H1 (cell line): Measurements from ENCODE around the gene DIP2C.

ENCODE experiments used
- POLR2A ChIP-seq, 2 experiments: IDR thresholded peaks; 1 replicate in 1 of 2; 2 replicates in 1 of 2; pipeline ENCODE4 v1.6.1; 2011; ENCODE audit warnings: low read depth in 2 of 2, low read length in 2 of 2, mild to moderate bottlenecking in 2 of 2; ENCODE audit errors: control extremely low read depth in 1 of 2
- RAD21 ChIP-seq, 2 experiments: IDR thresholded peaks in 1 of 2; conservative IDR thresholded peaks in 1 of 2; 2 replicates each; pipeline ENCODE4 v1.6.1; 2011; ENCODE audit warnings: low read depth in 2 of 2, low read length in 2 of 2, improper control_type of control experiment in 1 of 2, inconsistent platforms in 1 of 2, mild to moderate bottlenecking in 1 of 2, moderate library complexity in 1 of 2
- TF ChIP-seq, protein P1 (sequence below): IDR thresholded peaks from 2 replicates; pipeline ENCODE4 v1.6.1; 2011; ENCODE audit warnings: low read length, improper control_type of control experiment
- TF ChIP-seq, protein P2 (sequence below), 3 experiments: IDR thresholded peaks; 1 replicate in 2 of 3; 2 replicates in 1 of 3; pipeline versions ENCODE4 v1.5.1 to v1.6.1; 2011; ENCODE audit warnings: low read length in 3 of 3, mild to moderate bottlenecking in 3 of 3, inconsistent platforms in 2 of 3, low read depth in 1 of 3, moderate library complexity in 1 of 3; ENCODE audit not compliant: insufficient read depth in 1 of 3; ENCODE audit errors: control extremely low read depth in 1 of 3
- TF ChIP-seq, protein P3 (sequence below): IDR thresholded peaks from 2 replicates; pipeline ENCODE4 v1.6.1; 2011; ENCODE audit warnings: low read depth, mild to moderate bottlenecking, low read length; ENCODE audit not compliant: insufficient read depth

DNA sequence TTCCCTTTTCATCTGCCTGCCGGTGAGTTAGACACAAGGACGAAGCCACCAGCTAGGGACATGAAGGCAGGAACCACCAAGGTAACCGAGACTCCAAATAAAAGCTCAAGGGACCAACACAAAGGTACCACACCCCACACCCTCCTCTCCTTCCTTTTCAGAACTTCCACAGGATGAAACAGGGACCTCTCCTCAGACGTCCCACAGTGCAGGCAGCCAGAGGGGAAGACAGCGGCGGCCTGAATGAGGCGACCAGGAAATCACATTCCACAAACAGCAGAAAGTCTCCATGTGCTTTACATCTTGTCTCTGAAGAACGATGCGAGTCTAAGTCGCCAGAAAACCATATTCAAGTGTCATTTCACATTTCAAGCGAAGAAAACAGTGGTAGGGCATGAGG is 97.8 kb downstream of the DIP2C start:
- TF ChIP-seq, protein P1, sequence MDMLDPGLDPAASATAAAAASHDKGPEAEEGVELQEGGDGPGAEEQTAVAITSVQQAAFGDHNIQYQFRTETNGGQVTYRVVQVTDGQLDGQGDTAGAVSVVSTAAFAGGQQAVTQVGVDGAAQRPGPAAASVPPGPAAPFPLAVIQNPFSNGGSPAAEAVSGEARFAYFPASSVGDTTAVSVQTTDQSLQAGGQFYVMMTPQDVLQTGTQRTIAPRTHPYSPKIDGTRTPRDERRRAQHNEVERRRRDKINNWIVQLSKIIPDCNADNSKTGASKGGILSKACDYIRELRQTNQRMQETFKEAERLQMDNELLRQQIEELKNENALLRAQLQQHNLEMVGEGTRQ: no peak
- TF ChIP-seq, protein P2, sequence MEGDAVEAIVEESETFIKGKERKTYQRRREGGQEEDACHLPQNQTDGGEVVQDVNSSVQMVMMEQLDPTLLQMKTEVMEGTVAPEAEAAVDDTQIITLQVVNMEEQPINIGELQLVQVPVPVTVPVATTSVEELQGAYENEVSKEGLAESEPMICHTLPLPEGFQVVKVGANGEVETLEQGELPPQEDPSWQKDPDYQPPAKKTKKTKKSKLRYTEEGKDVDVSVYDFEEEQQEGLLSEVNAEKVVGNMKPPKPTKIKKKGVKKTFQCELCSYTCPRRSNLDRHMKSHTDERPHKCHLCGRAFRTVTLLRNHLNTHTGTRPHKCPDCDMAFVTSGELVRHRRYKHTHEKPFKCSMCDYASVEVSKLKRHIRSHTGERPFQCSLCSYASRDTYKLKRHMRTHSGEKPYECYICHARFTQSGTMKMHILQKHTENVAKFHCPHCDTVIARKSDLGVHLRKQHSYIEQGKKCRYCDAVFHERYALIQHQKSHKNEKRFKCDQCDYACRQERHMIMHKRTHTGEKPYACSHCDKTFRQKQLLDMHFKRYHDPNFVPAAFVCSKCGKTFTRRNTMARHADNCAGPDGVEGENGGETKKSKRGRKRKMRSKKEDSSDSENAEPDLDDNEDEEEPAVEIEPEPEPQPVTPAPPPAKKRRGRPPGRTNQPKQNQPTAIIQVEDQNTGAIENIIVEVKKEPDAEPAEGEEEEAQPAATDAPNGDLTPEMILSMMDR (IDR thresholded peaks at IDR 0.05; ENCODE audit: control extremely low read depth in 1 of 3, insufficient read depth in 1 of 3, low read depth in 1 of 3, low read length in 3 of 3): no peak
- TF ChIP-seq RAD21 (IDR thresholded peaks at IDR 0.05 in 1 of 2, conservative IDR thresholded peaks at IDR 0.05 in 1 of 2; ENCODE audit: low read depth in 2 of 2, low read length in 2 of 2) (no peak), POLR2A (IDR thresholded peaks at IDR 0.05; ENCODE audit: control extremely low read depth in 1 of 2, low read depth in 2 of 2, low read length in 2 of 2) (no peak)
- TF ChIP-seq, protein P3, sequence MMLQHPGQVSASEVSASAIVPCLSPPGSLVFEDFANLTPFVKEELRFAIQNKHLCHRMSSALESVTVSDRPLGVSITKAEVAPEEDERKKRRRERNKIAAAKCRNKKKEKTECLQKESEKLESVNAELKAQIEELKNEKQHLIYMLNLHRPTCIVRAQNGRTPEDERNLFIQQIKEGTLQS: no peak
